Mesothelial cell of epicardium (in vitro differentiated cells): ENCODE results near the gene TFF3. TPM values are rescaled to one million over a fixed set of nuclear protein-coding genes. Genes with fewer than 3 reads are reported as not detected.

ENCODE experiments used
- DNase-seq, 2 experiments: peaks; one replicate each; pipeline ENCODE4 v3.0.0; 2021; ENCODE audit warnings: low spot score in 2 of 2; ENCODE audit not compliant: unreplicated experiment in 2 of 2
- H3K27ac Mint-ChIP-seq: 2 replicates; pipeline ENCODE4 v1.8.0; 2021; ENCODE audit warnings: mixed read lengths
- H3K27me3 Mint-ChIP-seq: 2 replicates; pipeline ENCODE4 v1.8.0; 2021; ENCODE audit warnings: low read depth, mixed read lengths
- H3K36me3 Mint-ChIP-seq: 2 replicates; pipeline ENCODE4 v1.8.0; 2021; ENCODE audit warnings: mixed read lengths
- H3K4me1 Mint-ChIP-seq: 2 replicates; pipeline ENCODE4 v1.8.0; 2021; ENCODE audit warnings: mixed read lengths
- H3K4me3 Mint-ChIP-seq: 2 replicates; pipeline ENCODE4 v1.8.0; 2021; ENCODE audit warnings: mild to moderate bottlenecking, moderate library complexity, mixed read lengths
- H3K9me3 Mint-ChIP-seq: 2 replicates; pipeline ENCODE4 v1.8.0; 2021; ENCODE audit warnings: mixed read lengths
- CTCF ChIP-seq: fragments of 200-600 bp; sonication (generic); IDR thresholded peaks from one replicate; pipeline ENCODE4 v1.5.0; 2021; ENCODE audit warnings: antibody characterized with exemption; ENCODE audit not compliant: unreplicated experiment
- total RNA-seq: library from RNA; stranded (reverse); gene quantifications from 3 replicates; pipeline ENCODE4 v1.2.1, GENCODE V29; 2021

Gene TFF3
- 1.5 TPM in 1 of 3 replicates, not detected in the others for total RNA-seq

GRCh38 chr21:42315296-42315891, at the start of gene TFF3:
Gene TFF3, minus strand, starts transcription at chr21:42315409. Its CDS starts 35 bp downstream, at chr21:42315374.
- no peaks in the 10 kb centered on the region for H3K36me3 Mint-ChIP-seq
- peak in 1 of 2 experiments; percentile 28 for DNase-seq
- H3K4me3 Mint-ChIP-seq = no peak within 1 kb of the TSS
- H3K4me1 Mint-ChIP-seq = no peaks in the 10 kb centered on the region
- H3K27me3 Mint-ChIP-seq = peaks cover 38% of the 10 kb centered on the region
- no peaks in the 10 kb centered on the region for H3K9me3 Mint-ChIP-seq
- no peak for TF ChIP-seq CTCF
- no peak within 1 kb of the TSS for H3K27ac Mint-ChIP-seq

- Mint-ChIP-seq H3K27me3 (peaks cover 12% of the 10 kb centered on the region), H3K36me3 (no peaks in the 10 kb centered on the region), H3K4me3 (no peak overlapping the region), H3K27ac (no peak overlapping the region), H3K9me3 (no peaks in the 10 kb centered on the region), H3K4me1 (peaks cover 8% of the 10 kb centered on the region)
- no peak for TF ChIP-seq CTCF
- DNase-seq = no peak
These were observed 49.2 kb upstream of the TFF3 start for GRCh38 chr21:42364304-42364865.

GRCh38 chr21:42363312-42363711, 48.1 kb upstream of the TFF3 start:
- H3K4me1 Mint-ChIP-seq = peaks cover 8% of the 10 kb centered on the region
- DNase-seq = no peak
- no peak overlapping the region for H3K4me3 Mint-ChIP-seq
- H3K27me3 Mint-ChIP-seq = peaks cover 12% of the 10 kb centered on the region
- H3K27ac Mint-ChIP-seq = no peak overlapping the region
- no peaks in the 10 kb centered on the region for H3K9me3 Mint-ChIP-seq
- H3K36me3 Mint-ChIP-seq = no peaks in the 10 kb centered on the region
- no peak for TF ChIP-seq CTCF

GRCh38 chr21:42362700-42363099, 47.5 kb upstream of the TFF3 start:
- Mint-ChIP-seq H3K4me3 (no peak overlapping the region), H3K27me3 (peaks cover 12% of the 10 kb centered on the region)

GRCh38 chr21:42362198-42362597, 47.0 kb upstream of the TFF3 start:
- Mint-ChIP-seq H3K27me3 (peaks cover 12% of the 10 kb centered on the region), H3K9me3 (peaks cover 4% of the 10 kb centered on the region), H3K36me3 (no peaks in the 10 kb centered on the region), H3K4me3 (no peak overlapping the region), H3K4me1 (peaks cover 3% of the 10 kb centered on the region), H3K27ac (no peak overlapping the region)
- TF ChIP-seq CTCF = no peak
- no peak for DNase-seq

More at GRCh38 chr21:42362700-42363099, 47.5 kb upstream of the TFF3 start:
- no peak for TF ChIP-seq CTCF
- H3K36me3 Mint-ChIP-seq = no peaks in the 10 kb centered on the region
- no peaks in the 10 kb centered on the region for H3K9me3 Mint-ChIP-seq
- no peak for DNase-seq
- no peak overlapping the region for H3K27ac Mint-ChIP-seq
- peaks cover 5% of the 10 kb centered on the region for H3K4me1 Mint-ChIP-seq
